GM19238 (cell line): Measurements from ENCODE around the gene MRPL50.

Source experiments
- DNase-seq: peaks from one replicate; pipeline ENCODE4 v3.0.0; 2011; ENCODE audit warnings: low spot score; ENCODE audit not compliant: insufficient read length

Gene MRPL50

DNA sequence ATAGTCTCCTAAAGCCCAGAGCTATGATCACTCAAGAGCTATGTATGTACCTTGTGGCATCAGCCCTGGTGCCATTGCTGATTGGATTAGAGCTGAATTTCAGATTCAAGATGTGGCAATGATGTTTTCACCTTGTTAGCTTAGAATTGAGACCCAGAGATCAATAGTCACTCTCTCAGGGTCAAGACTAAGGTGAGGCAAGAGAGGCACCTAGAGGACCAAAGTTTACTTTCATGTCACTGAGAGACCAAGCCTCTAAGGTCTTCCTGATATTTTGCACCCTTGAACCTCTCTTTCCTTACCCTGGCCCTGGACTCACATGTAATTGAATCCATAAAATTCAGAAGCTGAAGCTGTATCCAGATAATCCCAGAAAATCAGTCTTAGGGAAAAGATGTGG is 56.5 kb downstream of the MRPL50 start:
- no peak for DNase-seq
